NCI-H526 treated with DMSO at 0.1 percent for 48 hours (cell line): ENCODE measurements around the gene ETFA.
"Not testable (repeated sequence)": the region's sequence is repeated elsewhere in the genome, so short reads cannot be mapped to it uniquely, and the experiment has no call there.

Experiments
- DNase-seq: peaks from one replicate; lab custom pipeline; 2025; lab: John Stamatoyannopoulos, UW

The ETFA gene

GRCh38 chr15:76324066-76324465, 12.8 kb upstream of the ETFA start:
- no peak for DNase-seq

- no peak for DNase-seq
Measured at GRCh38 chr15:76321602-76322001, 10.3 kb upstream of the ETFA start.

- DNase-seq, result no peak
Measured at GRCh38 chr15:76321171-76321570, 9.9 kb upstream of the ETFA start.

GRCh38 chr15:76320012-76320411, 8.7 kb upstream of the ETFA start:
- DNase-seq, result no peak

GRCh38 chr15:76313731-76314130, 2.5 kb upstream of the ETFA start:
- no peak for DNase-seq

GRCh38 chr15:76313175-76313567, 1.9 kb upstream of the ETFA start:
- DNase-seq, result not testable (repeated sequence)

GRCh38 chr15:76312540-76313174, 1.4 kb upstream of the ETFA start:
- DNase-seq, result no peak

- no peak for DNase-seq
Measured at GRCh38 chr15:76310475-76311099, 682 bp downstream of the ETFA start.

GRCh38 chr15:76309601-76310330, 1.5 kb downstream of the ETFA start:
- no peak for DNase-seq

- DNase-seq, result no peak
Measured at GRCh38 chr15:76303909-76304308, 7.4 kb downstream of the ETFA start.

- no peak for DNase-seq
Measured at GRCh38 chr15:76299786-76300185, 11.5 kb downstream of the ETFA start.

GRCh38 chr15:76298986-76299385, 12.3 kb downstream of the ETFA start:
- no peak for DNase-seq

- DNase-seq, result not testable (repeated sequence)
Measured at GRCh38 chr15:76297951-76298350, 13.3 kb downstream of the ETFA start.

GRCh38 chr15:76296849-76297248, 14.4 kb downstream of the ETFA start:
- no peak for DNase-seq

- not testable (repeated sequence) for DNase-seq
Measured at GRCh38 chr15:76294463-76294862, 16.8 kb downstream of the ETFA start.

GRCh38 chr15:76293361-76293760, 17.9 kb downstream of the ETFA start:
- no peak for DNase-seq

GRCh38 chr15:76289582-76289981, 21.7 kb downstream of the ETFA start:
- DNase-seq, result no peak

GRCh38 chr15:76286271-76286879, 24.9 kb downstream of the ETFA start:
- DNase-seq, result no peak

- DNase-seq, result no peak
Measured at GRCh38 chr15:76285241-76285825, 25.9 kb downstream of the ETFA start.

GRCh38 chr15:76282465-76282864, 28.8 kb downstream of the ETFA start:
- no peak for DNase-seq

GRCh38 chr15:76278651-76279050, 32.6 kb downstream of the ETFA start:
- DNase-seq, result no peak

GRCh38 chr15:76274821-76275220, 36.4 kb downstream of the ETFA start:
- no peak for DNase-seq

- no peak for DNase-seq
Measured at GRCh38 chr15:76274226-76274625, 37.0 kb downstream of the ETFA start.
